ENCODE data around the gene MRM2. TPM values are rescaled to one million over a fixed set of nuclear protein-coding genes. Genes with fewer than 3 reads are reported as not detected.
A peak's percentile ranks its signal among the peaks of the same experiment; 100 is the strongest.

MRM2 gene
- total RNA-seq, 6 donors from 2014 or later, result 9.4 to 27.0 (median 23.0) TPM

GRCh38 chr7:2199956-2200583 lies 41.9 kb downstream of the MRM2 start:
- H3K27ac ChIP-seq, result no peak overlapping the region
- no peak for TF ChIP-seq POLR2A (IDR thresholded peaks at IDR 0.05)
- TF ChIP-seq EP300 (IDR thresholded peaks at IDR 0.05), result no peak
- ATAC-seq (ENCODE audit: low FRiP score in 2 of 2) (no peak), DNase-seq (peak; percentile 13 to 75)
- H3K27me3 ChIP-seq, result no peaks in the 10 kb centered on the region
- no peak overlapping the region for H3K4me3 ChIP-seq
- no peaks in the 10 kb centered on the region for H3K9me3 ChIP-seq
- H3K4me1 ChIP-seq, result peaks cover 0 to 14% (median 3%) of the 10 kb centered on the region in 4 donors
- 93 to 97% methylated on average over 21 to 25 of the region's 25 CpGs for whole genome bisulfite sequencing, 2 donors
- H3K36me3 ChIP-seq, result peaks cover 0 to 47% (median 23%) of the 10 kb centered on the region in 4 donors

GRCh38 chr7:2199528-2199927 lies 42.5 kb downstream of the MRM2 start:
- peaks cover 0 to 14% (median 3%) of the 10 kb centered on the region in 4 donors for H3K4me1 ChIP-seq
- DNase-seq, result peak in 1 of 2 donors; percentile 79
- no peaks in the 10 kb centered on the region for H3K9me3 ChIP-seq
- no peak overlapping the region for H3K27ac ChIP-seq
- WGBS, 2 donors, result 96 to 97% methylated on average over 15 to 16 of the region's 16 CpGs
- ATAC-seq (ENCODE audit: low FRiP score in 2 of 2), result no peak
- H3K4me3 ChIP-seq, result no peak overlapping the region
- peaks cover 0 to 47% (median 23%) of the 10 kb centered on the region in 4 donors for H3K36me3 ChIP-seq
- TF ChIP-seq EP300 (IDR thresholded peaks at IDR 0.05) (no peak), POLR2A (IDR thresholded peaks at IDR 0.05) (no peak), CTCF (IDR thresholded peaks at IDR 0.05) (no peak), POLR2AphosphoS5 (IDR thresholded peaks at IDR 0.05) (no peak)
- no peaks in the 10 kb centered on the region for H3K27me3 ChIP-seq

- peaks cover 0 to 47% (median 23%) of the 10 kb centered on the region in 4 donors for H3K36me3 ChIP-seq
- DNase-seq, result peak; percentile 18 to 50
These were observed 43.2 kb downstream of the MRM2 start for GRCh38 chr7:2198760-2199159.

GRCh38 chr7:2198206-2198605 lies 43.8 kb downstream of the MRM2 start:
- Histone ChIP-seq H3K36me3 (peaks cover 0 to 47% (median 23%) of the 10 kb centered on the region in 4 donors), H3K9me3 (no peaks in the 10 kb centered on the region), H3K4me3 (no peak overlapping the region), H3K4me1 (peaks cover 0 to 14% (median 3%) of the 10 kb centered on the region in 4 donors), H3K27me3 (no peaks in the 10 kb centered on the region), H3K27ac (no peak overlapping the region)
- WGBS, 2 donors, result 84 to 86% methylated on average over 1 to 4 of the region's 15 CpGs
- peak; percentile 68 to 91 for DNase-seq
- peak; percentile 37 to 79 for ATAC-seq (ENCODE audit: low FRiP score in 2 of 2)
- TF ChIP-seq CTCF (IDR thresholded peaks at IDR 0.05) (no peak), EP300 (IDR thresholded peaks at IDR 0.05) (no peak), POLR2A (IDR thresholded peaks at IDR 0.05) (no peak), POLR2AphosphoS5 (IDR thresholded peaks at IDR 0.05) (no peak)

More at GRCh38 chr7:2198760-2199159, 43.2 kb downstream of the MRM2 start:
- TF ChIP-seq POLR2A (IDR thresholded peaks at IDR 0.05) (no peak), POLR2AphosphoS5 (IDR thresholded peaks at IDR 0.05) (no peak)
- WGBS, 2 donors, result 84 to 92% methylated on average over 4 to 10 of the region's 10 CpGs
- H3K4me1 ChIP-seq, result peaks cover 0 to 14% (median 3%) of the 10 kb centered on the region in 4 donors
- no peaks in the 10 kb centered on the region for H3K9me3 ChIP-seq
- no peak overlapping the region for H3K4me3 ChIP-seq
- H3K27me3 ChIP-seq, result no peaks in the 10 kb centered on the region
- no peak overlapping the region for H3K27ac ChIP-seq
- no peak for ATAC-seq (ENCODE audit: low FRiP score in 2 of 2)

- no peak for ATAC-seq (ENCODE audit: low FRiP score in 2 of 2)
- TF ChIP-seq EP300 (IDR thresholded peaks at IDR 0.05), result no peak
- TF ChIP-seq POLR2AphosphoS5 (IDR thresholded peaks at IDR 0.05), result no peak
- no peak for TF ChIP-seq CTCF (IDR thresholded peaks at IDR 0.05)
- no peak for TF ChIP-seq POLR2A (IDR thresholded peaks at IDR 0.05)
- DNase-seq, result peak; percentile 10 to 68
- WGBS, 2 donors, result 90 to 91% methylated on average over 21 of the region's 21 CpGs
- H3K27ac ChIP-seq, result no peak overlapping the region
- H3K9me3 ChIP-seq, result no peaks in the 10 kb centered on the region
- H3K4me1 ChIP-seq, result peaks cover 0 to 14% (median 3%) of the 10 kb centered on the region in 4 donors
- H3K27me3 ChIP-seq, result no peaks in the 10 kb centered on the region
- H3K4me3 ChIP-seq, result no peak overlapping the region
- peaks cover 0 to 47% (median 23%) of the 10 kb centered on the region in 4 donors for H3K36me3 ChIP-seq
These were observed 44.4 kb downstream of the MRM2 start for GRCh38 chr7:2197436-2198155.

Data from upper lobe of left lung (tissue), 6 donors.